Fibroblast of lung (primary cell): ENCODE measurements around the gene MCF2L.

ENCODE experiments used
- CTCF ChIP-seq, 2 donors: IDR thresholded peaks in 1 of 2; conservative IDR thresholded peaks in 1 of 2; 1 replicate in 1 of 2; 2 replicates in 1 of 2; pipeline ENCODE4 v1.5.1; 2011 to 2012; ENCODE audit warnings: low read length in 2 of 2, control low read depth in 1 of 2, inconsistent platforms in 1 of 2, low read depth in 1 of 2, mild to moderate bottlenecking in 1 of 2
- EZH2 ChIP-seq: IDR thresholded peaks from 2 replicates; pipeline ENCODE4 v1.5.1; 2012; ENCODE audit warnings: low read length, control low read depth, mild to moderate bottlenecking; ENCODE audit errors: missing control alignments

- TF ChIP-seq CTCF (conservative IDR thresholded peaks at IDR 0.05 in 1 of 2, IDR thresholded peaks at IDR 0.05 in 1 of 2; ENCODE audit: low read depth in 1 of 2, low read length in 2 of 2) (no peak), EZH2 (no peak)
Observed at GRCh38 chr13:112982281-112983041, 13.4 kb downstream of the MCF2L start.
